Sigmoid colon (tissue), 7 donors: Measurements from ENCODE around the gene P2RY11. TPM values are rescaled to one million over a fixed set of nuclear protein-coding genes. Genes with fewer than 3 reads are reported as not detected.

Source experiments
- DNase-seq: peaks from one replicate; pipeline ENCODE4 v3.0.0-alpha.2; 2019
- H3K27ac ChIP-seq, 4 donors: fragments of 200-600 bp; sonication (generic); one replicate each; pipeline ENCODE4 v1.5.1; 2016 to 2019; ENCODE audit warnings: mild to moderate bottlenecking in 1 of 4
- H3K27me3 ChIP-seq, 3 donors: fragments of 200-600 bp; sonication (generic); one replicate each; pipeline ENCODE4 v1.5.1; 2019; ENCODE audit warnings: mild to moderate bottlenecking in 1 of 3
- H3K36me3 ChIP-seq, 4 donors: fragments of 200-600 bp; sonication (generic); one replicate each; pipeline ENCODE4 v1.5.1; 2016 to 2019
- H3K4me1 ChIP-seq, 4 donors: fragments of 200-600 bp; sonication (generic); one replicate each; pipeline ENCODE4 v1.5.1; 2017 to 2019
- H3K4me3 ChIP-seq, 4 donors: fragments of 200-600 bp; sonication (generic); one replicate each; pipeline ENCODE4 v1.5.1; 2017 to 2019; ENCODE audit warnings: mild to moderate bottlenecking in 2 of 4, moderate library complexity in 1 of 4
- H3K9me3 ChIP-seq, 4 donors: fragments of 200-600 bp in 3 of 4; sonication (generic) in 3 of 4; one replicate each; pipeline versions ENCODE4 v1.5.1 to v1.6.1; 2013 to 2019
- EP300 ChIP-seq, 4 donors: sonication (generic); formaldehyde crosslinking; IDR thresholded peaks; one replicate each; pipeline ENCODE4 v1.6.1; 2017; ENCODE audit warnings: antibody characterized with exemption in 4 of 4
- POLR2A ChIP-seq, 2 donors: fragments of 450-650 bp; IDR thresholded peaks; one replicate each; pipeline ENCODE4 v1.6.1; 2016; ENCODE audit warnings: antibody characterized with exemption in 2 of 2, mild to moderate bottlenecking in 2 of 2, moderate library complexity in 2 of 2
- POLR2AphosphoS5 ChIP-seq, 4 donors: sonication (generic); formaldehyde crosslinking; IDR thresholded peaks; one replicate each; pipeline ENCODE4 v1.6.1; 2017; ENCODE audit warnings: antibody characterized with exemption in 4 of 4
- WGBS, 2 donors: extraction: QIAGEN DNeasy Blood & Tissue Kit; methylation state at CpG; one replicate each; pipeline ENCODE4 v1.1.7; 2013; 5-methylcytosine and 5-hydroxymethylcytosine counted together
- intact Hi-C: fragments of 100-400 bp; cut with DNase I; formaldehyde crosslinking; loops from one replicate; pipeline ENCODE4 v1.15.1; 2023
- polyA plus RNA-seq, 3 donors: library from polyadenylated mRNA; stranded (reverse); fragments of 200-250 nt; gene quantifications; one replicate each; pipeline ENCODE4 v1.2.3, GENCODE V29; 2013
- total RNA-seq, 4 donors: library from RNA; depleted of rRNA; stranded (reverse); fragments of >200 nt; gene quantifications; one replicate each; pipeline ENCODE4 v1.1.0, GENCODE V29; 2016
- TF ChIP-seq, protein P1 (sequence below), 4 experiments: fragments of 450-650 bp in 3 of 4; fragments of 200-600 bp in 1 of 4; IDR thresholded peaks; one replicate each; pipeline ENCODE4 v1.5.1; 2016 to 2019; ENCODE audit warnings: antibody characterized with exemption in 4 of 4, mild to moderate bottlenecking in 3 of 4, moderate library complexity in 2 of 4
- donor health status: healthy with polysubstance abuse.
- donor health status: Bipolar disorder and iron deficiency.
- donor health status: healthy.

Gene P2RY11
- total and polyA plus RNA-seq, 7 donors = 1.2 to 18.5 (median 3.9) TPM

GRCh38 chr19:10100163-10100785 lies 11.2 kb upstream of the P2RY11 start:
- WGBS, 2 donors = 78 to 90% methylated on average over 5 of the region's 5 CpGs
- intact Hi-C loops = no loop called here

DNA sequence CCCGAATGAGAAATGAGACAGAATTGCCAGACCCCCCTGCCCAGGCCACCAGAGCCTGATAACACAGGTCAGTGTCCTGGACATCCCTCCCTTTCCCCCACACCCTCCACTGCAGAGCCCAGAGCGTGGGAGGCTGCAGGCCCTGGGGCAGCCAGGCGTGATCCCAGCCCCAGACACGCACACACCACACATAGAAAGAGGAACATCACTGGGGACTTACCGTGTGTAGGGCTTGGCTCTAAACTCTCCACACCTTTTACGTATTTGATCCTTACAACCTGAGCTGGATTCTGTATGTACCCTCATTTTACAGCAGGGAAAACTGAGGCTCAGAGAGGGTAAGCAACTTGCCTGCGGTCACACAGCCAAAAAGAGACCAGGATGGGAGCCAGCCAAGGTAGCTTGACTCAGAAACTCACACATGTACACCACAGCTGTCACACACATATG lies 8.7 kb upstream of the P2RY11 start:
- intact Hi-C loops = no loop called here
- Histone ChIP-seq H3K4me3 (no peak overlapping the region), H3K27me3 (no peaks in the 10 kb centered on the region), H3K4me1 (peaks cover 0 to 18% (median 12%) of the 10 kb centered on the region in 4 donors), H3K27ac (no peak overlapping the region), H3K9me3 (no peaks in the 10 kb centered on the region), H3K36me3 (peaks cover 3 to 7% (median 5%) of the 10 kb centered on the region in 4 donors)
- WGBS, 2 donors = 54 to 73% methylated on average over 7 of the region's 7 CpGs
- DNase-seq = no peak
- TF ChIP-seq POLR2A (IDR thresholded peaks at IDR 0.05) = no peak
- no peak for TF ChIP-seq EP300 (IDR thresholded peaks at IDR 0.05)
- no peak for TF ChIP-seq POLR2AphosphoS5 (IDR thresholded peaks at IDR 0.05)
- TF ChIP-seq, protein P1, sequence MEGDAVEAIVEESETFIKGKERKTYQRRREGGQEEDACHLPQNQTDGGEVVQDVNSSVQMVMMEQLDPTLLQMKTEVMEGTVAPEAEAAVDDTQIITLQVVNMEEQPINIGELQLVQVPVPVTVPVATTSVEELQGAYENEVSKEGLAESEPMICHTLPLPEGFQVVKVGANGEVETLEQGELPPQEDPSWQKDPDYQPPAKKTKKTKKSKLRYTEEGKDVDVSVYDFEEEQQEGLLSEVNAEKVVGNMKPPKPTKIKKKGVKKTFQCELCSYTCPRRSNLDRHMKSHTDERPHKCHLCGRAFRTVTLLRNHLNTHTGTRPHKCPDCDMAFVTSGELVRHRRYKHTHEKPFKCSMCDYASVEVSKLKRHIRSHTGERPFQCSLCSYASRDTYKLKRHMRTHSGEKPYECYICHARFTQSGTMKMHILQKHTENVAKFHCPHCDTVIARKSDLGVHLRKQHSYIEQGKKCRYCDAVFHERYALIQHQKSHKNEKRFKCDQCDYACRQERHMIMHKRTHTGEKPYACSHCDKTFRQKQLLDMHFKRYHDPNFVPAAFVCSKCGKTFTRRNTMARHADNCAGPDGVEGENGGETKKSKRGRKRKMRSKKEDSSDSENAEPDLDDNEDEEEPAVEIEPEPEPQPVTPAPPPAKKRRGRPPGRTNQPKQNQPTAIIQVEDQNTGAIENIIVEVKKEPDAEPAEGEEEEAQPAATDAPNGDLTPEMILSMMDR (IDR thresholded peaks at IDR 0.05) = no peak

More at GRCh38 chr19:10100163-10100785, 11.2 kb upstream of the P2RY11 start:
- TF ChIP-seq POLR2AphosphoS5 (IDR thresholded peaks at IDR 0.05) (no peak), EP300 (IDR thresholded peaks at IDR 0.05) (no peak), POLR2A (IDR thresholded peaks at IDR 0.05) (no peak)
- TF ChIP-seq, protein P1 (IDR thresholded peaks at IDR 0.05) = no peak
- Histone ChIP-seq H3K4me1 (peaks cover 0 to 13% (median 11%) of the 10 kb centered on the region in 4 donors), H3K4me3 (no peak overlapping the region), H3K36me3 (no peaks in the 10 kb centered on the region), H3K27me3 (no peaks in the 10 kb centered on the region), H3K27ac (no peak overlapping the region), H3K9me3 (no peaks in the 10 kb centered on the region)
- no peak for DNase-seq

- Histone ChIP-seq H3K9me3 (no peaks in the 10 kb centered on the region), H3K27ac (no peak overlapping the region), H3K27me3 (no peaks in the 10 kb centered on the region), H3K4me1 (peaks cover 0 to 19% (median 13%) of the 10 kb centered on the region in 4 donors), H3K4me3 (no peak overlapping the region), H3K36me3 (peaks cover 10 to 20% (median 15%) of the 10 kb centered on the region in 4 donors)
- no peak for TF ChIP-seq EP300 (IDR thresholded peaks at IDR 0.05)
- no peak for TF ChIP-seq POLR2AphosphoS5 (IDR thresholded peaks at IDR 0.05)
- no peak for TF ChIP-seq POLR2A (IDR thresholded peaks at IDR 0.05)
- TF ChIP-seq, protein P1 (IDR thresholded peaks at IDR 0.05) = no peak
- intact Hi-C loops = no loop called here
- DNase-seq = no peak
Observed at GRCh38 chr19:10104130-10104513, 7.4 kb upstream of the P2RY11 start.

DNA sequence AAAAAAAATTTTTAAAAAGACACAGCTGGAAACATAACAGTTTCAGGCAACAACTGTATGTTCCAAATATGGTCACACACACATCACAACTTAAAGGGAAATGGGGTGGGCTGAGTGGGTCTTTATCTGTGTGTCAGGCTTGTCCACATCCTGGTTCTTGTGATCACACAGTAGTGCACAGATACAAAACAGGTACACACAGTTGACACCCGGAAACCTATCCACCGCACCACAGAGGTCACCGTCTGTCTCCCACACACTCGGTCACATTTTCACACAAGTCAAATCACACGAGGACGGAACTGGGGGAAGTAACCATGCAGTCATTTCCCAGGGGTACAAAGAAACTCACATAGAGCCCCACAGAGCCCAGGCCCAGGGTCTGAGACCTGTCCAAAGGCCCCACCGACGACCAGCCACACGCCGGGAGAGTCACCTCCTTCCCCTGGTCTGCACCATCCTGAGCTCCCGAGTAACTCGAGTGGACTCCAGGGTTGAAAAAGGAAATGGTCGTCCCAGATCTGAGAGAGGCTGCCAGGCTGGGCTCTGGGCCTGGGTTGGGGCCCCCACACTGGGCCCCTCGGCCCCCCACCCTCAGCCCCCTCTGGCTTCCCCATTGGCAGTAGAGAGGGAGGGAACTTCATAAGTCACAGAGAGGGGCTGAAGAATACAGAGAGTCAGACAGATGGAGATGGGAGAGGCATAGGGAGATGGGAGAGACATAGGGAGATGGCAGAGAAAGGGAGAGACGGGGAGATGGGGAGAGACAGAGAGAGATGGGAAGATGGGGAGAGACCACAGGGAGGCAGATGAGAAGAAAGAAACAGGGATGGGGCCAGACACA lies 6.6 kb upstream of the P2RY11 start:
- Histone ChIP-seq H3K36me3 (peaks cover 17 to 28% (median 23%) of the 10 kb centered on the region in 4 donors), H3K4me3 (no peak overlapping the region), H3K9me3 (no peaks in the 10 kb centered on the region), H3K4me1 (peaks cover 0 to 19% (median 13%) of the 10 kb centered on the region in 4 donors), H3K27ac (peak overlapping the region in 1 of 4 donors; percentile 11), H3K27me3 (no peaks in the 10 kb centered on the region)
- TF ChIP-seq POLR2AphosphoS5 (IDR thresholded peaks at IDR 0.05) (no peak), POLR2A (IDR thresholded peaks at IDR 0.05) (no peak), EP300 (IDR thresholded peaks at IDR 0.05) (no peak)
- TF ChIP-seq, protein P1 (IDR thresholded peaks at IDR 0.05) = no peak
- 36 to 65% methylated on average over 15 of the region's 15 CpGs for WGBS, 2 donors
- intact Hi-C loops = loop anchor here (5.0 kb wide), 1 partner anchor 147 kb away; the partner anchor contains the start of gene MRPL4
- no peak for DNase-seq
